Transverse colon (tissue), 4 donors: ENCODE results near the gene ANKS1A.
"Not testable (repeated sequence)": the region's sequence is repeated elsewhere in the genome, so short reads cannot be mapped to it uniquely, and the experiment has no call there.

ENCODE experiments used
- CTCF ChIP-seq, 5 experiments: fragments of 200-600 bp in 3 of 5; fragments of 450-650 bp in 2 of 5; sonication (generic) in 3 of 5; IDR thresholded peaks; 1 replicate in 2 of 5; 2 replicates in 3 of 5; pipeline ENCODE4 v1.5.1; 2016 to 2017; ENCODE audit warnings: antibody characterized with exemption in 5 of 5, inconsistent platforms in 3 of 5, mild to moderate bottlenecking in 2 of 5, moderate library complexity in 1 of 5
- POLR2AphosphoS5 ChIP-seq, 3 donors: sonication (generic); formaldehyde crosslinking; IDR thresholded peaks; one replicate each; pipeline ENCODE4 v1.6.1; 2016; ENCODE audit warnings: antibody characterized with exemption in 3 of 3

- not testable (repeated sequence) for TF ChIP-seq CTCF (IDR thresholded peaks at IDR 0.05)
- peak in 2 of 3 donors; percentile 39 to 47 for TF ChIP-seq POLR2AphosphoS5 (IDR thresholded peaks at IDR 0.05)
These were observed 218.7 kb downstream of the ANKS1A start for GRCh38 chr6:35107761-35108160.
